ENCODE measurements around the gene ATG16L1. TPM values are rescaled to one million over a fixed set of nuclear protein-coding genes. Genes with fewer than 3 reads are reported as not detected.
A peak's percentile ranks its signal among the peaks of the same experiment; 100 is the strongest.

ATG16L1 gene
- total RNA-seq, 2 experiments from 2014 or later = 55.9 to 58.9 TPM

DNA sequence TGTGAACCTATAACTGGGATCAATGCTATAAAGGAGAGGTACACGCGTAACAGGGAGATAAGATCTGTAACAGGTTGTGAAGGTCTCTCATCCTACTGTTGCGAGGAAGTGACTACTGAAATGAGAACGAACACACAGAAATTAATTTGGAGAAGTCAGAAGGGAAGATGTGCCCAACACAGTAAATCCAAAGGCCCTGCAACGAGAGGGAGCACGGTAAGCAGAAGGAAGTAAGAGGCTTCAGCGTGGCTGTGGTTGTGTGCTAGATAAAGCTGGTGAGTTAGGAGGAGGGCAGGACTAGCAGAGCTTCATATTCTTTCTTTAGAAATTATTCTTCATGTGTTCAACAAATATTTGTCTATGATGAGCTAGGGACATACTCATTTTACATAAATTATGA lies 2.5 kb upstream of the ATG16L1 start:
- H3K27me3 Mint-ChIP-seq = no peaks in the 10 kb centered on the region
- peak overlapping the region; percentile 80 for H3K27ac Mint-ChIP-seq
- ChIA-PET POLR2A (interaction anchor here (0.7 to 5.3 kb wide), 11 partner anchors 9 to 698 kb away, joined by 3 to 56 read pairs (median 4); partner anchors contain the start of genes EIF4E2 and TIGD1), CTCF (interaction anchor here (0.8 to 4.7 kb wide), 4 partner anchors 17 to 189 kb away, joined by 3 to 86 read pairs (median 4); partner anchors contain the start of gene INPP5D)
- H3K4me3 Mint-ChIP-seq = peak overlapping the region; percentile 9
- peaks cover 18% of the 10 kb centered on the region for H3K36me3 Mint-ChIP-seq (ENCODE audit: low read depth)
- peaks cover 60% of the 10 kb centered on the region for H3K4me1 Mint-ChIP-seq
- no peak for DNase-seq
- H3K9me3 Mint-ChIP-seq = no peaks in the 10 kb centered on the region

GRCh38 chr2:233250568-233250967 lies 905 bp upstream of the ATG16L1 start:
- POLR2A ChIA-PET = interaction anchor here (0.9 to 5.3 kb wide), 15 partner anchors 8 to 189 kb away, joined by 3 to 56 read pairs (median 5); partner anchors contain the start of gene INPP5D
- Mint-ChIP-seq H3K9me3 (no peaks in the 10 kb centered on the region), H3K36me3 (ENCODE audit: low read depth) (peaks cover 30% of the 10 kb centered on the region), H3K4me1 (peaks cover 68% of the 10 kb centered on the region), H3K4me3 (peak overlapping the region; percentile 87), H3K27me3 (no peaks in the 10 kb centered on the region), H3K27ac (peak overlapping the region; percentile 95)
- CTCF ChIA-PET = interaction anchor here (0.8 to 4.7 kb wide), 24 partner anchors 9 to 441 kb away, joined by 3 to 86 read pairs (median 5); partner anchors contain the start of gene INPP5D
- DNase-seq = no peak

DNA sequence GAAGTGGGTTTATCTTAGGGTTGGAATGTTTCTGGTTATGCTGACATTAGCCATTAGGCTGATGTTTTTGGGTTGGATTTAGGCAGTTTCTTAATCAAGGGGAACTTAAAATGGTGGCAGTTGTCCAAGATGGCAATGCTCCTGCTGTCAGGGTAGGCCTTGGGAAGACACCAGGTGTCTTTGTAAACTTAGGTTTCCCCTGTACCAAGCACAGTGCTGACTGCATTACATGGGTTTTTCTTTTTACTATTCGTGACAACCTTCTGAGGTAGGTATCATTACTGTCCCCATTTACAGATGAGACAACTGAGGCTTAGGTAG lies 528 bp upstream of the ATG16L1 start:
- peaks cover 34% of the 10 kb centered on the region for H3K36me3 Mint-ChIP-seq (ENCODE audit: low read depth)
- ChIA-PET POLR2A (interaction anchor here (0.9 to 5.3 kb wide), 25 partner anchors 9 to 398 kb away, joined by 3 to 56 read pairs (median 5); partner anchors contain the start of gene INPP5D), CTCF (interaction anchor here (0.8 to 4.7 kb wide), 24 partner anchors 9 to 441 kb away, joined by 3 to 86 read pairs (median 5); partner anchors contain the start of gene INPP5D)
- peak overlapping the region; percentile 95 for H3K27ac Mint-ChIP-seq
- H3K4me1 Mint-ChIP-seq = peaks cover 72% of the 10 kb centered on the region
- peak overlapping the region; percentile 87 for H3K4me3 Mint-ChIP-seq
- no peak for DNase-seq
- no peaks in the 10 kb centered on the region for H3K9me3 Mint-ChIP-seq
- no peaks in the 10 kb centered on the region for H3K27me3 Mint-ChIP-seq

GRCh38 chr2:233252227-233252626 lies 754 bp downstream of the ATG16L1 start:
- H3K4me1 Mint-ChIP-seq = peaks cover 69% of the 10 kb centered on the region

GRCh38 chr2:233255151-233255550 lies 3.7 kb downstream of the ATG16L1 start:
- ChIA-PET POLR2A (interaction anchor here (2.0 to 6.2 kb wide), 2 partner anchors 13 to 195 kb away, joined by 8 to 49 read pairs; partner anchors contain the start of gene INPP5D), CTCF (interaction anchor here (1.0 to 1.8 kb wide), 3 partner anchors 8 to 15 kb away, joined by 3 to 5 read pairs (median 5); no protein-coding TSS in a partner anchor)
- H3K9me3 Mint-ChIP-seq = no peaks in the 10 kb centered on the region
- H3K36me3 Mint-ChIP-seq (ENCODE audit: low read depth) = peaks cover 71% of the 10 kb centered on the region
- peak overlapping the region; percentile 15 for H3K4me3 Mint-ChIP-seq
- H3K27me3 Mint-ChIP-seq = no peaks in the 10 kb centered on the region
- no peak for DNase-seq
- peak overlapping the region; percentile 34 for H3K27ac Mint-ChIP-seq
- H3K4me1 Mint-ChIP-seq = peaks cover 72% of the 10 kb centered on the region

More at GRCh38 chr2:233252227-233252626, 754 bp downstream of the ATG16L1 start:
- H3K27me3 Mint-ChIP-seq = no peaks in the 10 kb centered on the region
- ChIA-PET CTCF (interaction anchor here (0.9 to 4.7 kb wide), 9 partner anchors 11 to 192 kb away, joined by 3 to 86 read pairs (median 7); partner anchors contain the start of gene INPP5D), POLR2A (interaction anchor here (0.7 to 5.3 kb wide), 15 partner anchors 11 to 191 kb away, joined by 3 to 56 read pairs (median 6); partner anchors contain the start of gene INPP5D)
- no peaks in the 10 kb centered on the region for H3K9me3 Mint-ChIP-seq
- peak overlapping the region; percentile 87 for H3K4me3 Mint-ChIP-seq
- H3K27ac Mint-ChIP-seq = peak overlapping the region; percentile 95
- DNase-seq = no peak
- peaks cover 44% of the 10 kb centered on the region for H3K36me3 Mint-ChIP-seq (ENCODE audit: low read depth)

DNA sequence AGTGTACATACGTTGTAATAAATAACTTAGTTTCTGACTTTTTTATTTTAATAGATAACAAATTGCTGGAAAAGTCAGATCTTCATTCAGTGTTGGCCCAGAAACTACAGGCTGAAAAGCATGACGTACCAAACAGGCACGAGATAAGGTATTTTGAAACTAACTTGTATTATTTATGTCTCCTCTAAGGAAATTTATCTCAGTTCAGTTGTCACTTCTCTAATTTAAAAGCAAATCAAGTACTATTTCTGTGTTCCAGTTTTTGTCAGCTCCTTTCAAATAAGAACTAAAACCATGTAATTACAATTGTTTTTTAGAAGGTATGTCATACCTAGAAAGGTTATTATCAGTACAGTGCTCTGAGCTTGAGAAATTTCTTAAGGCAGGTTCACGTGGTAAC lies 4.6 kb downstream of the ATG16L1 start:
- CTCF ChIA-PET = interaction anchor here (1.3 kb wide), 1 partner anchor 12 kb away, joined by 3 read pairs; no protein-coding TSS in a partner anchor
- POLR2A ChIA-PET = interaction anchor here (6.2 kb wide), 1 partner anchor 12 kb away, joined by 49 read pairs; no protein-coding TSS in a partner anchor

GRCh38 chr2:233258211-233258610 lies 6.7 kb downstream of the ATG16L1 start:
- peaks cover 80% of the 10 kb centered on the region for H3K4me1 Mint-ChIP-seq
- POLR2A ChIA-PET = interaction anchor here (1.2 to 6.2 kb wide), 2 partner anchors 10 to 17 kb away, joined by 3 to 49 read pairs; no protein-coding TSS in a partner anchor
- CTCF ChIA-PET = interaction anchor here (1.7 kb wide), 1 partner anchor 10 kb away, joined by 4 read pairs; no protein-coding TSS in a partner anchor
- no peak for DNase-seq
- no peaks in the 10 kb centered on the region for H3K27me3 Mint-ChIP-seq
- no peak overlapping the region for H3K4me3 Mint-ChIP-seq
- peak overlapping the region; percentile 54 for H3K27ac Mint-ChIP-seq
- H3K36me3 Mint-ChIP-seq (ENCODE audit: low read depth) = peaks cover 90% of the 10 kb centered on the region
- no peaks in the 10 kb centered on the region for H3K9me3 Mint-ChIP-seq

More for the DNA sequence above, 4.6 kb downstream of the ATG16L1 start:
- Mint-ChIP-seq H3K9me3 (no peaks in the 10 kb centered on the region), H3K4me3 (no peak overlapping the region), H3K36me3 (ENCODE audit: low read depth) (peaks cover 80% of the 10 kb centered on the region), H3K27ac (peak overlapping the region; percentile 21), H3K27me3 (no peaks in the 10 kb centered on the region), H3K4me1 (peaks cover 72% of the 10 kb centered on the region)
- DNase-seq = no peak

GRCh38 chr2:233259730-233260129 lies 8.3 kb downstream of the ATG16L1 start:
- no peak for DNase-seq
- ChIA-PET CTCF (no interaction called here), POLR2A (interaction anchor here (6.2 kb wide), 1 partner anchor 8 kb away, joined by 49 read pairs; no protein-coding TSS in a partner anchor)
- H3K27ac Mint-ChIP-seq = peak overlapping the region; percentile 54
- H3K36me3 Mint-ChIP-seq (ENCODE audit: low read depth) = peaks cover 91% of the 10 kb centered on the region
- H3K4me1 Mint-ChIP-seq = peaks cover 71% of the 10 kb centered on the region
- no peaks in the 10 kb centered on the region for H3K9me3 Mint-ChIP-seq
- H3K27me3 Mint-ChIP-seq = no peaks in the 10 kb centered on the region
- H3K4me3 Mint-ChIP-seq = no peak overlapping the region

DNA sequence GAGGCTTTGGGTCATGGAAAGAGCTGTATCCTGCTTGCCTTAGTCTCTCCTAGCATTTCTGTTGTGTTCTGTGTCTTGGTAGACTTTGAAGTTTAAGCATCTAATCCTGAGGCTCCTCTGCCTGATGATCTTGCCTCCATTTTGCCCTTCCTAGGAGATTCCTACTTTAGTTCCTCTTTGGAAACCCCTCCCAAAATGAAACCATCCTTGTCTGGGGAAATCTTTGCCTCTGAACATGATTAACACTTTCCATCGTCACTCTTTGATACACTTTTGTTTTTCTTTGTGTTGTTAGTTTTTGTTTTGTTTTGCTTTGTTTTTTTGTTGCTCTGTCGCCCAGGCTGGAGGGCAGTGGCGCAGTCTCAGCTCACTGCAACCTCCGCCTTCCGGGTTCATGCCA lies 9.2 kb downstream of the ATG16L1 start:
- DNase-seq = no peak
- POLR2A ChIA-PET = no interaction called here
- Mint-ChIP-seq H3K9me3 (no peaks in the 10 kb centered on the region), H3K27me3 (no peaks in the 10 kb centered on the region), H3K27ac (peak overlapping the region; percentile 54), H3K4me3 (no peak overlapping the region), H3K36me3 (ENCODE audit: low read depth) (peaks cover 90% of the 10 kb centered on the region), H3K4me1 (peaks cover 65% of the 10 kb centered on the region)
- CTCF ChIA-PET = no interaction called here

- Mint-ChIP-seq H3K4me1 (peaks cover 72% of the 10 kb centered on the region), H3K36me3 (ENCODE audit: low read depth) (peaks cover 93% of the 10 kb centered on the region), H3K27ac (peak overlapping the region; percentile 68), H3K9me3 (no peaks in the 10 kb centered on the region), H3K27me3 (no peaks in the 10 kb centered on the region), H3K4me3 (no peak overlapping the region)
- CTCF ChIA-PET = interaction anchor here (0.9 kb wide), 1 partner anchor 76 kb away, joined by 3 read pairs; no protein-coding TSS in a partner anchor
- DNase-seq = no peak
- POLR2A ChIA-PET = interaction anchor here (1.1 kb wide), 1 partner anchor 9 kb away, joined by 5 read pairs; no protein-coding TSS in a partner anchor
These were observed 10.5 kb downstream of the ATG16L1 start for GRCh38 chr2:233261819-233262555.

GRCh38 chr2:233262562-233262961 lies 11.1 kb downstream of the ATG16L1 start:
- H3K4me1 Mint-ChIP-seq = peaks cover 73% of the 10 kb centered on the region
- H3K36me3 Mint-ChIP-seq (ENCODE audit: low read depth) = peaks cover 93% of the 10 kb centered on the region
- no peak for DNase-seq
- H3K4me3 Mint-ChIP-seq = no peak overlapping the region
- peak overlapping the region; percentile 68 for H3K27ac Mint-ChIP-seq
- CTCF ChIA-PET = interaction anchor here (0.9 to 1.3 kb wide), 2 partner anchors 8 to 77 kb away, joined by 3 to 5 read pairs; no protein-coding TSS in a partner anchor
- H3K27me3 Mint-ChIP-seq = no peaks in the 10 kb centered on the region
- POLR2A ChIA-PET = interaction anchor here (1.1 to 1.8 kb wide), 4 partner anchors 8 to 201 kb away, joined by 3 to 7 read pairs (median 4); no protein-coding TSS in a partner anchor
- no peaks in the 10 kb centered on the region for H3K9me3 Mint-ChIP-seq

GRCh38 chr2:233263045-233263570 lies 11.6 kb downstream of the ATG16L1 start:
- Mint-ChIP-seq H3K4me1 (peaks cover 76% of the 10 kb centered on the region), H3K4me3 (no peak overlapping the region), H3K36me3 (ENCODE audit: low read depth) (peaks cover 91% of the 10 kb centered on the region), H3K27me3 (no peaks in the 10 kb centered on the region), H3K27ac (peak overlapping the region; percentile 68), H3K9me3 (no peaks in the 10 kb centered on the region)
- no peak for DNase-seq
- ChIA-PET CTCF (interaction anchor here (0.5 to 1.3 kb wide), 2 partner anchors 9 to 34 kb away, joined by 4 to 5 read pairs; no protein-coding TSS in a partner anchor), POLR2A (interaction anchor here (0.8 to 1.8 kb wide), 7 partner anchors 9 to 202 kb away, joined by 3 to 7 read pairs (median 3); partner anchors contain the start of gene DGKD)
